Measurements from ENCODE around the gene FOXRED2. TPM values are rescaled to one million over a fixed set of nuclear protein-coding genes. Genes with fewer than 3 reads are reported as not detected.

The FOXRED2 gene
- total RNA-seq, 2 experiments from 2014 or later: 1.8 to 2.3 TPM

- Histone ChIP-seq H3K36me3 (ENCODE audit: insufficient read depth, low read length) (peaks cover 58% of the 10 kb centered on the region), H3K4me1 (ENCODE audit: insufficient read depth, low read length) (peaks cover 22% of the 10 kb centered on the region), H3K9me3 (ENCODE audit: control insufficient read depth in 1 of 2, insufficient read depth in 1 of 2, low read length in 2 of 2) (no peaks in the 10 kb centered on the region), H3K27ac (ENCODE audit: low read depth in 1 of 2, low read length in 2 of 2) (no peak overlapping the region), H3K4me3 (ENCODE audit: low read length) (no peak overlapping the region), H3K27me3 (ENCODE audit: control insufficient read depth in 1 of 2, insufficient read depth in 2 of 2, low read length in 2 of 2) (no peaks in the 10 kb centered on the region)
- ATAC-seq (ENCODE audit: poor library complexity) (no peak), DNase-seq (no peak)
- TF ChIP-seq CTCF (IDR thresholded peaks at IDR 0.05): no peak
- H3K27ac Mint-ChIP-seq: no peak overlapping the region
- no peaks in the 10 kb centered on the region for H3K27me3 Mint-ChIP-seq
- peaks cover 28% of the 10 kb centered on the region for H3K4me1 Mint-ChIP-seq (ENCODE audit: low read depth)
- H3K9me3 Mint-ChIP-seq: no peaks in the 10 kb centered on the region
- intact Hi-C loops (cut with DNase I, micrococcal nuclease): no loop called here
- ChIA-PET POLR2A (no interaction called here), CTCF (no interaction called here)
- H3K36me3 Mint-ChIP-seq (ENCODE audit: low read depth): peaks cover 66% of the 10 kb centered on the region
- no peak overlapping the region for H3K4me3 Mint-ChIP-seq
Observed at GRCh38 chr22:36478966-36479365, 27.9 kb downstream of the FOXRED2 start.

GRCh38 chr22:36475341-36475740 lies 31.5 kb downstream of the FOXRED2 start:
- Mint-ChIP-seq H3K36me3 (ENCODE audit: low read depth) (peaks cover 74% of the 10 kb centered on the region), H3K4me1 (ENCODE audit: low read depth) (peaks cover 11% of the 10 kb centered on the region), H3K27ac (no peak overlapping the region), H3K4me3 (no peak overlapping the region), H3K9me3 (no peaks in the 10 kb centered on the region), H3K27me3 (no peaks in the 10 kb centered on the region)
- H3K27me3 ChIP-seq (ENCODE audit: control insufficient read depth in 1 of 2, insufficient read depth in 2 of 2, low read length in 2 of 2): no peaks in the 10 kb centered on the region
- CTCF ChIA-PET: no interaction called here
- H3K4me3 ChIP-seq (ENCODE audit: low read length): no peak overlapping the region
- no peak for TF ChIP-seq CTCF (IDR thresholded peaks at IDR 0.05)
- intact Hi-C loops (cut with DNase I, micrococcal nuclease): no loop called here
- no peak for ATAC-seq (ENCODE audit: poor library complexity)
- H3K27ac ChIP-seq (ENCODE audit: low read depth in 1 of 2, low read length in 2 of 2): no peak overlapping the region
- no peak for DNase-seq
- no peaks in the 10 kb centered on the region for H3K9me3 ChIP-seq (ENCODE audit: control insufficient read depth in 1 of 2, insufficient read depth in 1 of 2, low read length in 2 of 2)
- H3K4me1 ChIP-seq (ENCODE audit: insufficient read depth, low read length): peaks cover 9% of the 10 kb centered on the region
- H3K36me3 ChIP-seq (ENCODE audit: insufficient read depth, low read length): peaks cover 81% of the 10 kb centered on the region
- POLR2A ChIA-PET: no interaction called here

DNA sequence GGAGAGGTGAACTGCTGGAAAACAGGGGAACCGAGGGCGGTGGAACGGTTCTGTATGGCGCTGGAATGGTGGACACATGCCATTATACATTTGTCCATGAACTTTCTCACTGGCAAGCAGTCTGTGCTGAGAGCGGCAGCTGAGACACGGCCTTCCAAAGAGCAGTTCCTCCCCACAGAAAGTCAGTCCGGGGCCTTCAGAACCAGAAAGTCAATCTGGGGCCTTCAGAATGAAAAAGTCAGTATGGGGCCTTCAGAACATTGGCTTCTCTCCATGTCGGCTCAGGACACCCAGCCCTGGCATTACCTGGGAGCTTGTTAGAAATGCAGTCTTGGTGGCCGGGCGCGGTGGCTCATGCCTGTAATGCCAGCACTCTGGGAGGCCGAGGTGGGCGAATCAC lies 34.2 kb downstream of the FOXRED2 start:
- H3K27ac Mint-ChIP-seq: no peak overlapping the region
- H3K4me3 Mint-ChIP-seq: no peak overlapping the region
- ChIA-PET CTCF (no interaction called here), POLR2A (interaction anchor here (0.7 kb wide), 1 partner anchor 141 kb away, joined by 4 read pairs; no protein-coding TSS in a partner anchor)
- no peaks in the 10 kb centered on the region for H3K27me3 Mint-ChIP-seq
- ATAC-seq (ENCODE audit: poor library complexity) (no peak), DNase-seq (no peak)
- peaks cover 64% of the 10 kb centered on the region for H3K36me3 Mint-ChIP-seq (ENCODE audit: low read depth)
- peaks cover 18% of the 10 kb centered on the region for H3K4me1 ChIP-seq (ENCODE audit: insufficient read depth, low read length)
- H3K4me1 Mint-ChIP-seq (ENCODE audit: low read depth): peaks cover 15% of the 10 kb centered on the region
- no peaks in the 10 kb centered on the region for H3K27me3 ChIP-seq (ENCODE audit: control insufficient read depth in 1 of 2, insufficient read depth in 2 of 2, low read length in 2 of 2)
- intact Hi-C loops (cut with DNase I, micrococcal nuclease): loop anchor here in 1 of 2 experiments (5.0 kb wide), 1 partner anchor 85 kb away; the partner anchor contains the start of gene MYH9
- H3K27ac ChIP-seq (ENCODE audit: low read depth in 1 of 2, low read length in 2 of 2): no peak overlapping the region
- H3K9me3 Mint-ChIP-seq: no peaks in the 10 kb centered on the region
- H3K36me3 ChIP-seq (ENCODE audit: insufficient read depth, low read length): peaks cover 67% of the 10 kb centered on the region
- TF ChIP-seq CTCF (IDR thresholded peaks at IDR 0.05): no peak
- H3K4me3 ChIP-seq (ENCODE audit: low read length): no peak overlapping the region
- H3K9me3 ChIP-seq (ENCODE audit: control insufficient read depth in 1 of 2, insufficient read depth in 1 of 2, low read length in 2 of 2): no peaks in the 10 kb centered on the region
